Tongue (tissue), 2 donors: ENCODE data around the gene CDCA5. TPM values are rescaled to one million over a fixed set of nuclear protein-coding genes. Genes with fewer than 3 reads are reported as not detected.

ENCODE experiments used
- DNase-seq: peaks from one replicate; pipeline ENCODE4 v3.0.0-alpha.2; 2015
- total RNA-seq: library from RNA; depleted of rRNA; stranded (reverse); fragments of >200 nt; gene quantifications from one replicate; pipeline ENCODE4 v1.2.3, GENCODE V29; 2014

CDCA5 gene
- total RNA-seq = 4.9 TPM

DNA sequence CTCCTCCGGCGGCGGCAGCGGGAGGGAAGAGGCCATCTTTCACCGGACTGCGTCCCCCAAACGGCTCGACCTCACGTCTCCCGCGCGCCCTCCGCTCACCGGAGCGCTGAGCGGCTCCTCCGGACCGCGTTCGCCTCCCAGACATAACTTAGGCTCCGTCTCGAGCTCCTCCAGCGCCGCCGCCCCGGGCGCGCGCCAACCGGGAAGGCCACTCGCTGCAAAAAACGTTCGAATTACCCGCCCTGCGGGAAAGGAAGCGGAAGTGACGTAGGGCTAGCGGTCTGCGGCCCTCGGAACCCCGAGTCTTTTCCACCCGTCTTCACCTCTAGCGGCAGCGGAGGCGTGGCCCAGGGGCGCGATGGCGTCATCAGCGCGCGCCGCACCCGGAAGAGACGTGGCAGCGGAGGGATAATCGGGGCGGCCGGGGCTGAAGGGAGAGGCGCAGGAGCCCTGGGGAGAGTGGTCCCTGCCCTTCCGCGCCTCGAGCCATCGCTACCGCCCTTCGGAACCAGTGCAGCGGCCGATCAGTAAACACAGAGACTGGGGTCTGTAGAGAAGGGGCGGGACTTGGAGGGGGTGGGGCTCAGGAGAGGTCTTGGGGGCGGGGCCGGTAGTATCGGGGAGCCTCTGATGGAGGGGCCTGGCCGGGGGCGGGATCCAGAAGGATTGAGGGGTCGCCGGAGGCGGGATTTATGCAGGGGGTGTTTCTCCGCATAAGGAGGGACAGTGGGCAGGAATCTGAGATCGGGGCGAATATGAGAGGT is at the start of gene CDCA5, which contains the start of gene ZFPL1:
Gene CDCA5 (minus strand): TSS at position 207 of the 764 bp plus-strand sequence. CDS start 62 bp downstream, at position 145.
Gene ZFPL1 (plus strand): TSS at position 389 of the 764 bp plus-strand sequence. CDS start 477 bp downstream, outside the sequence.
- DNase-seq = peak; percentile 98

DNA sequence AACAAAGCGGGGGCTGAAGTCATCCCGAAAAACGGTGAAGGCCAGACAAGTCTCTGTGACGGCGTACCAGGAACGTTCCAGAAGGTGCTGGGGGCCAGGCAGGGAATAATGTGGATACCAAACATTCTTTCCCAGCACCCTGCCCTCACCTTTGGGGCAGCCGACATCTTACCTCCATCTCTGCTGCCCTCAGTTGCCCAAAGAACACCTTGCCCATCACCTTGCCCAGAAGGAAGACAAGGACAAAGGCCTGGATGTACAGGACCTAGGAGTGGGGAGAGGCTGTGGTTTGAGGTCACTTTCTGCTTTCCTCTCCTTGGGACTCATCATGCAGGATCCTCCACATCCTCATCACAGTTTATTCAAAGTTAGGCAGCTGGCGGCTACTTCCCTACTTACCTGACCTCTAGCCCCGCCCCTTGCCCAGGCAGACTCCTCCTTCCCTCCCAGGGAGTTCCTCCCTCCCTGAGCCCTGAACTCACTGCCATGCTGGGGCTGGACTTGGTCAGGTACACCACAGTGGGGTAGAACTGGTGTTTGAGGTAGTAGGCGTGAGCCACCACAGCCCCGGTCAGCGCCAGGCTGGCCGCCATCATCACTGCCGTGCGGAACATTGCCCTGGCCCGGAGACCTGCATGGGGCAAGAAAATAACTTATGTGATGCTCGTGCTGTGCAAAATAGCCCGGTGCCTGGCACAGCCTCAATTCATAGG is 49.3 kb upstream of the CDCA5 start:
- no peak for DNase-seq

- DNase-seq = no peak
These were observed 48.6 kb upstream of the CDCA5 start for GRCh38 chr11:65132238-65132987.

DNA sequence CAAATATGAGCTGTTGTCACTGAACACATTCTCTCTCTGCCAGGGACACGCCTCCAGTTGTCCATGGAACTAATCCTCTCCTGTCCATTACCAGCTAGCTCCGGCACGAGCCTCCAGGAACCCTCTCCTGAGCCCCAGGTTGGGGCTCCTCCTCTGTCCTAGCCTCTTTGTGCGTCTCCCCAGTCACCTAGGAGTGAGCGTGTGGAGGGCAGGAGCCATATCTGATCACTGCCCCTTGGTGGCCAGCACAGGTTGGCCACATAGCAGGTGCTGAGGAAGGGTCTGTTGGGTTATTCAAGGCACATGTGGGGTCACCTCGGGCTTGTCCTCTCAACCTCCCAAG is 48.0 kb upstream of the CDCA5 start:
- no peak for DNase-seq

DNA sequence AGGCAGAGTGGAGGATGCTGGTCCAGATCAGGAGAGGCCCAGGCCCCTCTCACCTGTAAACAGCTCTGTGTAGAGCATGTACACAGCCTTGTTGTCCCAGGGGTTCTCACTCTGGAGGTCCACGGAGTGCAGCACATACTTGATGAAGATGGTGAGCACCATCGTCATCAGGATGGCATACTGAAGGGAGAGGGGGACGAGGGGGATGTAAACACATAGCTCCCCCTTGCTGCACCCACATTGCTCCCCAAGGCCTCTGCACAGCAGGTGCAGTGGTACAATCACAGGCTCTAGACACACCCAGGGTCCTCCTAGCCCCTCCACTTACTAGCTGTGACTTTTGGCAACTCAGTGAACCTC is 47.6 kb upstream of the CDCA5 start:
- DNase-seq = no peak

DNA sequence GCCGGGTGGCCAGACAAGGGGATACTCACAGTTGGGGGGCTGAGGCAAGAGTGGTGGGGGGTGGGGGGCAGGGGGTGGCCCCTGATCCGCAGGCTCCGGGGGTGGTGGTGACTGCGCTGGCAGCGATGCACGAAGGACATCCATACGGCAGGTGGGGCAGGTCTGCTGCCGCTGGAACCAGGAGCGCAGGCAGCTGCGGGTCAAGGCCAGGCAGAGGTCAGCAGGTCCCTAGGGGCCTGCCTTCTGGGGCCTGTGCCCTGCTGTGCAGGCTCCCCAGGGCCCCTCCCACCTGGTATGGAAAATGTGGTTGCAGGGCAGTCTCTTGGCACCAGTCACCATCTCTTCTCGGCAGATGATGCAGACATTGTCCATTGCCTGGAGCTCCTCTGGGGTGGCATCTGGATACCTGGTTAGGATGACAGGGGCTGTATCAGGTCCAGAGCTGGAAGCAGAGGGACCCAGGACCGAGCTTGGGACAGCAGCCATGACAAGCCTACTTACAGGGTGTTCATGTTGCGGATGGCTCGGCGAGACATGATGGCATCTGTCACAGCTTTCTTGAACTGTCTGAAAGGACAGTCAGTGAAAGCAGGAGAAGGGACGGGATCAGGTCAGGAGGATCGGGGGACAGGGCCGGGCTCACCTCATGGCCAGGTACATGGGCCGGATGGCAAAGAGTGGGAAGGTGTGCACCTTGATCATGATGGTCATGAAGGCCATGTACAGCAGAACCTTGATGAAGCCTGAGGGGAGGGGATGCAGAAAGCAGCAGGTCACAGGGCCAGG is 47.0 kb upstream of the CDCA5 start:
- DNase-seq = no peak

DNA sequence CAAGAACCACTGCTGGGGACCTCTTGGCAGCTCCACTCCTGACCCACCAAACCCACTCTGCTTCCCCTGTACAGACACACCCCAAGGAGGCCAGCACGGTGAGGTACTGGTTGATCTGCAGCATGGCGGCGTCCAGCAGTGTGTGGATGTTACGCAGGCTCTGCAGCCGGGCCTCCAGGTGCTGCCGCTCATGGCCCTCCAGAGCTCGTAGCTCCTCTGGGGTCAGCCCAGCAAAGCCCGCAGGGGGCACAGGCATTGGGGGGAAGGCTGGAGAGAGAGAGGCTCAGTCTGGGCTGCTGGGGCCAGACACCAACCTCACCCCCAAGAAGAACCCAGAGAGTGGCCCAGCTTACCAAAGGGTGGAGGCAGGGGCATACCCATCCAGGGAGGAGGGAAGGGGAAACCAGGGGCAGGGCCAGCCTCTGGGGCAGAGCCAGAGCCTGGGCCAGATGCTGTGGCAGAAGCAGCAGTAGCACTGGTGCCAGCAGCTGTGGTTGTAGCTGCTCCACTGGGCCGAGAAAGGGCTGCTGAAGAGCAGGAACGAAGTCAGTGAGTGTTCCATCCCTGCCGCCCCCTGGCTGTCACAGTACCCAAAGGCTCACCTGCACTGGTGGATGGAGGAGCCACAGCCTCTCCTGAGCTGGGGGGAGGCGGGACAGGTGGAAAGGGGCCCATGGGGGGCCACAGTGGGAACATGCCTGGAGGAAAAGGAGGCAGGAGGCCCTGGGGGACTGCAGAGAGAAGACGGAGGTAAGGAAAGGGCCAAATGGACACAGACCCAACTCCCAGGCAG is 46.0 kb upstream of the CDCA5 start:
- no peak for DNase-seq

- no peak for DNase-seq
These were observed 44.6 kb upstream of the CDCA5 start for GRCh38 chr11:65128182-65129145.

DNA sequence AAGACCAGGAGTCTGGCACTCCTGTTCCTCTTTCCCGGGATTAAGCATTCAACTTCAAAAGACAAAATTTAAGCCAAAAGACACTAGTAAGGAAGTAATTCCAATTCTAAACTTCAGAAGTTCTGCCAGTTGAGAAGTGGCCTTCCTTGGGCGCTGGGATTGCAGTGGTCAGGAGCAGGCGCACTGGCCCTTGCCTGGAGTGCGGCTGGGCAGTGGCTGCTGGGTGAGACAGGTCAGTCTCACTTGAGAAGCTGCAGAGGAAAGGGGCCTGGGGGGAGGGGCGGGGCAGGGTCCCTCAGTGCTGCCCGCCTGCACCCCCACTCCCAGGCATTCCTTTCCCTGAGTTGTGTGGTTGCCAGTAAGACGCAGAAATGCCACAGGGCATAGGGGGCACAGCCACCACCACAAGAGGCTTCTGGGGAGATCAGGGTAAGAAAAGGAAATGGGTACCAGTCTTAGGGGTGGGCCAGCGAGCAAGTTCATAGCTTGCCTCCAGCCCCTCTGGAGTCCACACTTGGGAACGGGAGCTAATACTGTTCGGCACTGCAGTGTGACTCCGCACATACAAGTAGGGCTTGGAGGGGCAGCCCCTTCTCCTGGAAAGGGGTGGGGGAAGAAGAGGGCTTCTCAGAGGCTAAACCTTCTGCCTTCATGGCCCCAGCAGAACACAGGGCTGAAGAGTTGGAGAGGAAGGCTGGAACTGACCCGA is 43.8 kb upstream of the CDCA5 start:
- no peak for DNase-seq

- DNase-seq = no peak
These were observed 42.9 kb upstream of the CDCA5 start for GRCh38 chr11:65126624-65127274.

GRCh38 chr11:65125197-65126056 is 41.6 kb upstream of the CDCA5 start:
- no peak for DNase-seq

GRCh38 chr11:65124480-65125196 is 40.8 kb upstream of the CDCA5 start:
- DNase-seq = no peak

GRCh38 chr11:65121865-65122696 is 38.2 kb upstream of the CDCA5 start, which contains the start of the genes FAU and MRPL49:
TSS of gene FAU (minus strand) at chr11:65122134. CDS start at chr11:65121813, 321 bp downstream.
TSS of gene MRPL49 (plus strand) at chr11:65122321. CDS start at chr11:65122347, 26 bp downstream.
- DNase-seq = peak; percentile 99

DNA sequence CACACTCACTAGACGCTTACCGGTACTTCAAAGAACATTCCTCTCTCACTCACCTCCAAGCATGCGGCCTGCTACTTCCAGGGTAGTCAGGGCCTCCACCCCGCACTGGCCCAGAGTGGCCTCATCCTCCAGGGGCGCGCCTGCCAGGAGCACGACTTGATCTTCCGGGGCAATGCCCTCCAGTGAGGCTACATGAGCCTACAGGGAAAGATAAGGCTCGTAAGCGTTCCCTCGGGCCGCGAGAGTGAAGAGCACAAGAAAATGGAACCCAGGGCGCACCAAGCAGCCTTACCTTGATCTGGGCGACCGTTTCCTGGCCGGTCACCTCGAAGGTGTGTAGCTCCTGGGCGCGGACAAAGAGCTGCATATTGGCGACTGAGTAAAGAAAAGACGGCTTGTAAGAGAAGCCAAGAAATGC is 37.6 kb upstream of the CDCA5 start:
- no peak for DNase-seq

- no peak for DNase-seq
These were observed 37.0 kb upstream of the CDCA5 start for GRCh38 chr11:65120831-65121230.

DNA sequence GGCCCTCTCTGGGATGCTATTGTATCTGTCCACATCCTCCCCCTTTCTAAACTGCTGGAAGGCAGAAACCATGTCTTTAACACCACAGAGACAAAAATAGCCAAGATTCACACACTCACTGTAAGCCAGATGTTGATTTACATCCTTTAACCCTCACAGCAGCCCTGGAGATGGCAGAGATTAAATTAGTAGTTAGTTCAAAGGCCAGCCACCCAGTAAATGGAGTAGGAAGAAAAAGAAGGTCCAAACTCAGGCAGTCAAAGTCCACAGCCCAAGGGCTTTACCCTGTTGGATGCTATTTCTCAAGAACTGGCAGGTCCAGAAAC is 35.8 kb upstream of the CDCA5 start:
- no peak for DNase-seq
